Measurements from ENCODE around the gene HBM.

Gene HBM, protein sequence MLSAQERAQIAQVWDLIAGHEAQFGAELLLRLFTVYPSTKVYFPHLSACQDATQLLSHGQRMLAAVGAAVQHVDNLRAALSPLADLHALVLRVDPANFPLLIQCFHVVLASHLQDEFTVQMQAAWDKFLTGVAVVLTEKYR

DNA sequence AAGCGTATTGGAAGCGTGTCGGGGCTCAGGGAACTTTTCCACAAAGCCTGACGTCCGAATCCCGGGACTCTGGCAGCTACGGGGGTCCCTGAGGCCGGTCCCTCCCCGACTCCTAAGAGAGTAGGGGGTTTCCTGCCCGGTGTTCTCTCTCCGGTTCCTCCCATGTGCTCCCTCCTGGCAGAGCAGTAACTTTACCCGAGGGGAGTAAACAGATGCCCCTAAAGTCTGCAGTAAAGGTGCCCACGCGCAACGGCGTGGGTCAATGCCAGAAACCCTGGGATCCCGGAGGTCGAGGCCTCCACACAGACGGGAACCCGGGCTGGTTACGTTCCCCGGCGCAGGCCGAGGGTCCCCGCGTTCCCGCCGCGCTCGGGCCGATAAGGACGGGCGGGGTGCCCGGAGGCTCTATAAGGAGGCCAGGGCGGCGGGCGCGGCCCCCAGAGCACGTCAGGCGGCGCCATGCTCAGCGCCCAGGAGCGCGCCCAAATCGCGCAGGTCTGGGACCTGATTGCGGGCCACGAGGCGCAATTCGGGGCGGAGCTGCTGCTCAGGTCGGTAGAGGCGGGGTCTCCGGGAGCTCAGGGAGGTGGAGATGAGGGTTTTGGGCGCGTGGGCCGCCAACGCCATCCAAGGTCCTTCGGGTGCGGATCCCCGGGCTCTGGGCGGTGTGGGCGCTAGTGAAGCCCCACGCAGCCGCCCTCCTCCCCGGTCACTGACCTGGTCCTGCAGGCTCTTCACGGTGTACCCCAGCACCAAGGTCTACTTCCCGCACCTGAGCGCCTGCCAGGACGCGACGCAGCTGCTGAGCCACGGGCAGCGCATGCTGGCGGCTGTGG lies at the start of gene HBM:
TSS of gene HBM (plus strand) at position 440 of the 836 bp plus-strand sequence. CDS start at position 460, 20 bp downstream.
- TF ChIP-seq, protein P1, sequence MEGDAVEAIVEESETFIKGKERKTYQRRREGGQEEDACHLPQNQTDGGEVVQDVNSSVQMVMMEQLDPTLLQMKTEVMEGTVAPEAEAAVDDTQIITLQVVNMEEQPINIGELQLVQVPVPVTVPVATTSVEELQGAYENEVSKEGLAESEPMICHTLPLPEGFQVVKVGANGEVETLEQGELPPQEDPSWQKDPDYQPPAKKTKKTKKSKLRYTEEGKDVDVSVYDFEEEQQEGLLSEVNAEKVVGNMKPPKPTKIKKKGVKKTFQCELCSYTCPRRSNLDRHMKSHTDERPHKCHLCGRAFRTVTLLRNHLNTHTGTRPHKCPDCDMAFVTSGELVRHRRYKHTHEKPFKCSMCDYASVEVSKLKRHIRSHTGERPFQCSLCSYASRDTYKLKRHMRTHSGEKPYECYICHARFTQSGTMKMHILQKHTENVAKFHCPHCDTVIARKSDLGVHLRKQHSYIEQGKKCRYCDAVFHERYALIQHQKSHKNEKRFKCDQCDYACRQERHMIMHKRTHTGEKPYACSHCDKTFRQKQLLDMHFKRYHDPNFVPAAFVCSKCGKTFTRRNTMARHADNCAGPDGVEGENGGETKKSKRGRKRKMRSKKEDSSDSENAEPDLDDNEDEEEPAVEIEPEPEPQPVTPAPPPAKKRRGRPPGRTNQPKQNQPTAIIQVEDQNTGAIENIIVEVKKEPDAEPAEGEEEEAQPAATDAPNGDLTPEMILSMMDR (IDR thresholded peaks at IDR 0.05; ENCODE audit: insufficient read depth, missing control alignments), result no peak
- no peak for FAIRE-seq

DNA sequence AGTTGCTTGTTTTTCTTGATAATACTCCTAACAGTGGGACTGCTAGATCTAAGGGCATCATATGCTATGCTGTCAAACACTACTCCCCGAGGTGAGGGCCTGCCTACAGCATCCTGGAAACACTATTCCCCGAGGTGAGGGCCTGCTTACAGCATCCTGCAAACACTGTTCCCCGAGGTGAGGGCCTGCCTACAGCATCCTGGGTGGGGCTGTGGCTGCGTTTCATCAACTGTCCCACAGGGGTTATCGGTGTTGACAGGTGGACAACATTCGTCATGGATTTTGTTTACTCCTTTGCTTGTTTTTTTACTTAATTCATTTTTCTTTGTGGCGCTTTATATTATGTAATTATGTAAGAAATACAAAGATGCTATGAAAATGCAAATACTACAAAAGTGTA lies 49.8 kb upstream of the HBM start:
- FAIRE-seq, result no peak
- TF ChIP-seq, protein P1 (IDR thresholded peaks at IDR 0.05; ENCODE audit: insufficient read depth, missing control alignments), result no peak

More for the DNA sequence above, at the start of gene HBM:
- DNase-seq (ENCODE audit: insufficient read length, low spot score), result no peak

DNA sequence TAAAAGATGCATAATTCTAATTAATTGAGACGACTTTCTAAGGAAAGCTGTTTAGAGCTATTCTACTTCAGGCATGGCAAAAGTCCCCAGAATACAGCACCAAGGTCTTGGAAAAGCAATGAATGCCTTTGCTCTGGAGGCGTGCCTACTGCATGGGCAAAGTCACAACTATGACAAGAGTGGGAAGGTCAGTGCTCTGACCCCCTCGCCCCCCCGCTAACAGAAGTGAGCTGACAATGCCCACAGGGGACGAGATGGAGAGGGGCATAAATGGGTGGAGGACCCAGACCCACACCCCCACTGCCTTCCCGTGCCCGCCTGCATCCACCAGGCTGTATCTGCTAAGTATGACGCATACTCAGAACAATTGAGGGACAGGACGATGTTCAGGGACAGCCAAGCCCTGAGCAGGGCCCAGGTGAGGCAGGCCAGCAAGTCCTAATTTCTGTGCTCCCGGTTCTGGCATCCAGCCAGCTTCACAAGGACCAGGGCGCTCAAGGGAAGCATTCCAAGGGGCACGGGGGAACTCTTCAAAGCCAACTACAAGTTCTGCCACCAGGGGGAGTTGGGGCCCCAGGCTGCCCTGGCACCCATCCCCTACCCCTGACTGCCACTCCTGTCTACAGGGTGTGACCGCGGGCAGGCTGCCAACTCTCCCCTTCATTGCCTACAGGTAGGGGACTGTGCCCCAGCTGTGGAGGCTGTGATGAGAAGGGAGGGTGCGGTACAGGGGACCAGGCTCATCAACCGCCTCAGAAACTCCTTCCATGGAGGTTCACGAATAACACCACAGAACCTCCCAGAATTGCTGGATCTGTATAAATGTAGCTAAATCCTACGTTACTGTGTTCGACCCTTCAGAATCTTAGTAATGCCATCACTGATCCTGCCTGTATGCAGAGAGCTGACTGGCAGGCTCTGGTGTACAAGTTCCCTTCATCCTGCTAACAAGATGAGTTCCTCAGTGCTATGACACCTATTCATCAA lies 48.1 kb upstream of the HBM start:
- DNase-seq (ENCODE audit: insufficient read length, low spot score) (peak; percentile 64), FAIRE-seq (no peak)
- TF ChIP-seq, protein P1 (IDR thresholded peaks at IDR 0.05; ENCODE audit: insufficient read depth, missing control alignments), result peak; percentile 69

More for the DNA sequence above, 49.8 kb upstream of the HBM start:
- no peak for DNase-seq (ENCODE audit: insufficient read length, low spot score)

DNA sequence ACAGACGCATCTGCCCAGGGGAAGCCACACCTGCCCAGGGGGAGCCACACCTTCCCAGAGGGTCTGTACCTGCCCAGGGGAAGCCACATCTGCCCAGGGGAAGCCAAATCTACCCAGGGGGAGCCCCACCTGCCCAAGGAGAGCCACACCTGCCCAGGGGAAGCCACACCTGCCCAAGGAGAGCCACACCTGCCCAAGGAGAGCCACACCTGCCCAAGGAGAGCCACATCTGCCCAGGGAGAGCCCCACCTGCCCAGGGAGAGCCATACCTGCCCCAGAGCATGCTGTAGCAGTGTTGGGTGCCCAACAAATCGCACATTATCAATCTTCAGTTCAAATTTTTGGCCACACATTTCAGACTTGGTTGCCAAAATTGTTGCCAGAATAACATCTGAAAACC lies 46.9 kb upstream of the HBM start:
- TF ChIP-seq, protein P1 (IDR thresholded peaks at IDR 0.05; ENCODE audit: insufficient read depth, missing control alignments), result no peak
- FAIRE-seq (no peak), DNase-seq (ENCODE audit: insufficient read length, low spot score) (no peak)

DNA sequence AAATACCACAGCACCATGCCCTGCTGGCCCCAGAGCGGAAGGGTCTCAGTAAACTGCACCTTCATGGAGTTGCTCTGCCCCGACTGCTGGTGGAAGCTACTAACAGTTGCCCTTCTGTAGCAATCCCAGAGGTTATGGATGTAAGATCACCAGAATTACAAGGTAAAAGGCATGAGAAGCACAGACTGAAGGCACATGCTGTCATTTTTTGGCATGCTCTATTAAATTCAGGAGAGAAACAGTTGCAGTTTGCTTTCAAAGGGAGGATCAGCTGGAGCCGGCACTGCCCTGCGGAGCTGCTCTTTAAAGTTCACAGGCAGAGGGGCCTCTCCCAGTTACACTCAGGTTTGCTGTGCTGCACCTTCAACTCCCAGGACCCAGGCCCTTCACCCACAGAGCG lies 46.5 kb upstream of the HBM start:
- no peak for FAIRE-seq
- TF ChIP-seq, protein P1 (IDR thresholded peaks at IDR 0.05; ENCODE audit: insufficient read depth, missing control alignments), result no peak
- DNase-seq (ENCODE audit: insufficient read length, low spot score), result no peak

DNA sequence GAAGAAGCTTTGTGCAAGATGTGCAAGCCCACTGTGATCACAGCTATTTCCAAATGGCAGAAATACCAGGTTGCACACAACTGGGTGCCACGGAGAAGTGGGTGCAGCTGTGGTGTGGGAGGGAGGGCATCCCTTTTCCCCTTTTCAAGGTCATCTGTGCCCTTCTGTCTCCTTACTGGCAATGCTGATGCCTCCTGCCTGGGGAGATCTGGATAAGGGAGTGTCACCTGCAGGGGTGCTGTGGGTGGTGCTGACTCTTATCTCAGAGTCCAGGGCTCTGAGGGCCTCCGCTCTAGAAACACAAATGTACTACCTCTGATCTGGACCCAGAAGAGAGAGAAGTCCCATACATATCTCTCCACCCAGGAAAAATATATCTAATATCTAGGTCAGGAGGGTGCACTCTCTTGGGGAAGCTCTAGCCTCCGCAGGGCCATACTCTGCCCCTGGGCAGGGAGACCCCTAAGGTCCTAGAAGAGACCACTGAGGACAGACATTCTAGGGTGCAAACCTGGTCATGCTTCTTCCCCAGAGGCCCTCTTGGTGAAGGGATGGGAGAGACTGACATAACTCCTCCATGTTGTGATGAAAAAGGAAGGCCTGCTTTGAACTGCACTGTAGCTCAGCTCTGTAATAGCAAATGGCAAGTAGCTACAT lies 45.8 kb upstream of the HBM start:
- no peak for DNase-seq (ENCODE audit: insufficient read length, low spot score)
- TF ChIP-seq, protein P1 (IDR thresholded peaks at IDR 0.05; ENCODE audit: insufficient read depth, missing control alignments), result no peak
- no peak for FAIRE-seq

All from D721Med (cell line).